Hepatocyte (in vitro differentiated cells): Measurements from ENCODE around the gene CHKA.

Experiments
- EZH2 ChIP-seq: fragments of 200-600 bp; sonication (generic); IDR thresholded peaks from 2 replicates; pipeline ENCODE4 v1.6.1; 2016; ENCODE audit warnings: antibody characterized with exemption, mild to moderate bottlenecking, borderline replicate concordance
- TF ChIP-seq, protein P1 (sequence below): fragments of 200-600 bp; sonication (generic); IDR thresholded peaks from 2 replicates; pipeline ENCODE4 v1.5.1; 2016; ENCODE audit warnings: antibody characterized with exemption, mild to moderate bottlenecking; ENCODE audit not compliant: poor library complexity

DNA sequence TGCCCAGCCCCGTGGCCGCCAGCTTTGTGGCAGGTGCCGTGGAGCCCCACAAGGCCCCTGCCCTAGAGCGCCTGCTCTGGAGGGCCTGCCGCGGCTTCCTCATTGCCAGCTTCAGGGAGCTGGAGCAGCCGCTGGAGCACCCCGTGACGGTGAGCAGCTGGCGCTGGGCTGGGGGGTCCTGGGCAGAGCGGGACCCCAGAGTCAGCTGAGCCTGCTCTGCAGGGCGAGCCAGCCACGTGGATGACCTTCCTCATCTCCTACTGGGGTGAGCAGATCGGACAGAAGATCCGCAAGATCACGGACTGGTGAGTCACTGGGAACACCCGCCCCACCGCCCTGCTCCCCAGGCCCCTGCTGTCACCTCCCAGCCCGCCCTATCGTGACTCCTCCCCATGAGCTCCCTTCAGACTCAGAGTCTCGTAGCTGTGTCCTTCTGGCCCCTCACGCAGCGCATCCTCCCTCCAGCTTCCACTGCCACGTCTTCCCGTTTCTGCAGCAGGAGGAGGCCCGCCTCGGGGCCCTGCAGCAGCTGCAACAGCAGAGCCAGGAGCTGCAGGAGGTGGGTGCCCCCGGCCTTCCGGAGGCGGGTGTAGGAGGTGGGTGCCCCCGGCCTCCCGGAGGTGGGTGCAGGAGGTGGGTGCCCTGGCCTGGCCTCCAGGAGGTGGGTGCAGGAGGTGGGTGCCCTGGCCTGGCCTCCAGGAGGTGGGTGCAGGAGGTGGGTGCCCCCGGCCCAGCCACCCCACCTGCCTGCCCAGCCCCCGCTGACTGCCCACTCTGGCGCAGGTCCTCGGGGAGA, 77.6 kb downstream of the CHKA start:
- no peak for TF ChIP-seq EZH2
- TF ChIP-seq, protein P1, sequence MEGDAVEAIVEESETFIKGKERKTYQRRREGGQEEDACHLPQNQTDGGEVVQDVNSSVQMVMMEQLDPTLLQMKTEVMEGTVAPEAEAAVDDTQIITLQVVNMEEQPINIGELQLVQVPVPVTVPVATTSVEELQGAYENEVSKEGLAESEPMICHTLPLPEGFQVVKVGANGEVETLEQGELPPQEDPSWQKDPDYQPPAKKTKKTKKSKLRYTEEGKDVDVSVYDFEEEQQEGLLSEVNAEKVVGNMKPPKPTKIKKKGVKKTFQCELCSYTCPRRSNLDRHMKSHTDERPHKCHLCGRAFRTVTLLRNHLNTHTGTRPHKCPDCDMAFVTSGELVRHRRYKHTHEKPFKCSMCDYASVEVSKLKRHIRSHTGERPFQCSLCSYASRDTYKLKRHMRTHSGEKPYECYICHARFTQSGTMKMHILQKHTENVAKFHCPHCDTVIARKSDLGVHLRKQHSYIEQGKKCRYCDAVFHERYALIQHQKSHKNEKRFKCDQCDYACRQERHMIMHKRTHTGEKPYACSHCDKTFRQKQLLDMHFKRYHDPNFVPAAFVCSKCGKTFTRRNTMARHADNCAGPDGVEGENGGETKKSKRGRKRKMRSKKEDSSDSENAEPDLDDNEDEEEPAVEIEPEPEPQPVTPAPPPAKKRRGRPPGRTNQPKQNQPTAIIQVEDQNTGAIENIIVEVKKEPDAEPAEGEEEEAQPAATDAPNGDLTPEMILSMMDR, result no peak
